Stomach (tissue), 4 donors: ENCODE measurements around the gene WFS1.
A peak's percentile ranks its signal among the peaks of the same experiment; 100 is the strongest.

Experiments
- EP300 ChIP-seq: sonication (generic); formaldehyde crosslinking; IDR thresholded peaks from one replicate; pipeline ENCODE4 v1.6.1; 2017; ENCODE audit warnings: antibody characterized with exemption
- POLR2A ChIP-seq, 4 donors: fragments of 450-650 bp; IDR thresholded peaks; one replicate each; pipeline ENCODE4 v1.6.1; 2016; ENCODE audit warnings: antibody characterized with exemption in 4 of 4, control low read depth in 2 of 4, mild to moderate bottlenecking in 1 of 4, moderate library complexity in 1 of 4
- POLR2AphosphoS5 ChIP-seq, 3 donors: sonication (generic); formaldehyde crosslinking; IDR thresholded peaks; one replicate each; pipeline ENCODE4 v1.6.1; 2016; ENCODE audit warnings: antibody characterized with exemption in 3 of 3
- TF ChIP-seq, protein P1 (sequence below), 7 experiments: fragments of 450-650 bp in 4 of 7; fragments of 200-600 bp in 3 of 7; sonication (generic) in 3 of 7; IDR thresholded peaks; one replicate each; pipeline ENCODE4 v1.5.1; 2016 to 2019; ENCODE audit warnings: antibody characterized with exemption in 7 of 7, control low read depth in 2 of 7, mild to moderate bottlenecking in 1 of 7

DNA sequence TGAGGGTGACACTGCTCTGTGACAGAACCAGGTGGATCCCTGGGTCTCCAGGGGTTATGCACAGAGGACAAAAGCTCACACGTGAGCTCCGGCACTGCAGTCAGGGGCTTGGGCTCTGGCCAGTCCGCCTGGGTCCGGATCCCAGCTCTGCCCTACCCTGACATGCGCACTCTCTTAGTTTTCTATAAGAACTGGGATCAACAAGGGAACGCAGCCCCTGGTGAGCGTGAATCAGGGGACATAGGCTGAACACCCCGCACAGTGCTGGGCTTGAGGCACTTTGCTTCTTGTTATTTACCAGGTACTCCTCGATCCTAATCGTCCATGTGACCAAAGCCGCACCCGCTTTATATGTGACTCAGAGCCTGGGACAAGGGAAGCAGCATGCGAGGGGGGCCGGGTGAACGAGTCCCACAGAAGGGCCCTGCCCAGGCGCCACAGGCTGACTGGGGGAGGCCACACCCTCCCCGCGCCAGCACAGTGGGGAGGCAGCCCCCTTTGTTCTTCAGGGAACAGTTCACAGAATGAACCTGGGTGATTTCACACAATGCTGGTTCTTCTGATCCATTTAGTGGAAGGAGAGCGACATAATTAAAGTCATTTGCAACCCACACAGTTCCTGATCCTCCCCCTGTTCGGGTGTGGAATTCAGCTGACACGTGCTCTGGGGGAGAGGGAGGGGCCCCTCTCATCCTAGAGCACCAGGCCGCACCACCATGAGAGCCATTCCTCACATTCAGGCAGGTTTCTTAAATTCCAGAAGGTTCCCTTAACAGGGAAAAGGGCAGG is 55.5 kb downstream of the WFS1 start:
- TF ChIP-seq POLR2AphosphoS5 (IDR thresholded peaks at IDR 0.05) (peak in 2 of 3 donors; percentile 42 to 63), POLR2A (IDR thresholded peaks at IDR 0.05) (no peak), EP300 (no peak)
- TF ChIP-seq, protein P1, sequence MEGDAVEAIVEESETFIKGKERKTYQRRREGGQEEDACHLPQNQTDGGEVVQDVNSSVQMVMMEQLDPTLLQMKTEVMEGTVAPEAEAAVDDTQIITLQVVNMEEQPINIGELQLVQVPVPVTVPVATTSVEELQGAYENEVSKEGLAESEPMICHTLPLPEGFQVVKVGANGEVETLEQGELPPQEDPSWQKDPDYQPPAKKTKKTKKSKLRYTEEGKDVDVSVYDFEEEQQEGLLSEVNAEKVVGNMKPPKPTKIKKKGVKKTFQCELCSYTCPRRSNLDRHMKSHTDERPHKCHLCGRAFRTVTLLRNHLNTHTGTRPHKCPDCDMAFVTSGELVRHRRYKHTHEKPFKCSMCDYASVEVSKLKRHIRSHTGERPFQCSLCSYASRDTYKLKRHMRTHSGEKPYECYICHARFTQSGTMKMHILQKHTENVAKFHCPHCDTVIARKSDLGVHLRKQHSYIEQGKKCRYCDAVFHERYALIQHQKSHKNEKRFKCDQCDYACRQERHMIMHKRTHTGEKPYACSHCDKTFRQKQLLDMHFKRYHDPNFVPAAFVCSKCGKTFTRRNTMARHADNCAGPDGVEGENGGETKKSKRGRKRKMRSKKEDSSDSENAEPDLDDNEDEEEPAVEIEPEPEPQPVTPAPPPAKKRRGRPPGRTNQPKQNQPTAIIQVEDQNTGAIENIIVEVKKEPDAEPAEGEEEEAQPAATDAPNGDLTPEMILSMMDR (IDR thresholded peaks at IDR 0.05), result no peak
